GM21423 (cell line): Measurements from ENCODE around the gene RALGPS2.

Experiments
- ATAC-seq: cut with Tn5 transposase; IDR thresholded peaks from one replicate; pipeline ENCODE4 v1.9.1; 2021; ENCODE audit warnings: mild to moderate bottlenecking, moderate library complexity; ENCODE audit not compliant: unreplicated experiment

The RALGPS2 gene

GRCh38 chr1:178960482-178961240 is 235.6 kb downstream of the RALGPS2 start:
- no peak for ATAC-seq

DNA sequence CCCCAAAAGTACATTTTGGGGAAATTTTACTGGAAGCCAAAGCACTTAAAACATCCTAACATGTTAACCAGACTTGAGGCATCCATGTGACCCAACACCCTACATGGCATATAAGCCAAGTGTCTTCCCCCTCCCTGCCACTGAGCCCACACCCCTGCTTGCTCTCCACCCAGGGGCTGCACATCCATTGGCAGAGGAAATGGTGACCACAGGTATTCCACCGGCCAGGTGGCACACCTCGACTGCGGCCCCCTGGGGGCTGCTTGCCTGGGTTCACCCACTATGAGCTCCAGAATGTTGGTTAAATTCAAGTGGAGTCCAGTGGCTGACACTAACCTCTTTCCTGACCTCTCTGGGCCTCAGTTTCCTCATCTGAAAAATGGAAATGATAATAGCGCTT is 236.3 kb downstream of the RALGPS2 start:
- ATAC-seq: no peak

GRCh38 chr1:178961868-178962267 is 236.8 kb downstream of the RALGPS2 start:
- ATAC-seq: no peak

- ATAC-seq: no peak
These were observed 238.0 kb downstream of the RALGPS2 start for GRCh38 chr1:178962853-178963711.

DNA sequence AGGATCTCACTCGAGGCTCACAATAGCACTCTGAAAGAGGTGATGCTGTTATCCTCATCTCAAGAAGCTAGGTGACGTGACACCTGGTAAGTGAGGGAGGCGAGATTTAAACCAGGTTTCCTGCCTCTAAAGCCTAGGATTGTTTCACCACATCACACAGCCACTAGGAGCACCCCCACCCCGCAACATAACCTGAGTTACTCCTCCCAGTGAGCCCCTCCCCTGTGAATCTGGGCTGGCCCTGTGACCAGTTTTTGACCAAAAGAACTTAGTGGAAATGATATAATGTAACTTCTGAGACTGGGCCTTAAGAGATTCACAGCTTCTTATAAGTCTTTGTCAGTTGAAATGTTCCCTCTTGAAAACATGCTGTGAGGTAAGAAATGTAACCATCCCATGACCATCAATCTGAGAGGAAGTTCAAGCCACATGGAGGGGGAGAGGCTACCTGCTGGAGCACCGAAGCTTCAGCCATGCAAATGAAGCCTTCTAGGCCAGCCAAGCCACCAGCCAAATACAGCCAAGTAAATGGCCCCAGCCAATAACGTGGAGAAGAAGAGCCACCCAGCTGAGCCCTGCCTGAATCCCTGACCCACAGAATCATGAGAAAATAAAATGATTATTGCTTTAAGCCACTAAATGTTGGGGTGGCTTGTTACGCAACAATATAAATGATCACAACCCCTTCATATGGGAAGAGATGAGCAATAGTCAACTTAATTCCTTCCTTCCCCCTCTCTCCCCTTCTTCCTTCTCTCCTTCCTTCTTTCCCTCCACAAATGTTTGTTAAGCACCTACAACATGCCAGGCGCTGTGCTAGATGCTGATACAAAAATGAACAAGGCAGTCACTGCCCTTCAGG is 239.7 kb downstream of the RALGPS2 start:
- no peak for ATAC-seq

DNA sequence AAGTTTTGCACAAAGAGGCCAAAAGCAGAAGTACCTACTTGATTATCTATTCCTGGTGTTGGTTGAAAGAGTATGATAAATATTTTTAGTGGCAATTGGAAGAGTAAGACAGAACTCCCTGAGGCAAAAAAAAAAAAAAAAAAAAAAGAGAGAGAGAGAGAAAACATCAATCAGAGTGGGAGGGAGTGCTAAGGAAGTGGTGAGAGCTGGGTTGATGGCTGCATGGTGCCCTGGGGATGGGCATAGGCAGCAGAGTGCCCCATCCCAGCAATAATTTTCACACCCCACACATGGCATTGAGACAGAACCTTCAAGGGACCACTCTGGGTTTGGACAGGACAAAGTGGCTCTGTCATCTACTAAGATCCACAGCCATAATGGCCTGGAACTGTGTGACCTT is 241.3 kb downstream of the RALGPS2 start:
- ATAC-seq: no peak

GRCh38 chr1:178969226-178969987 is 244.4 kb downstream of the RALGPS2 start:
- ATAC-seq: no peak

DNA sequence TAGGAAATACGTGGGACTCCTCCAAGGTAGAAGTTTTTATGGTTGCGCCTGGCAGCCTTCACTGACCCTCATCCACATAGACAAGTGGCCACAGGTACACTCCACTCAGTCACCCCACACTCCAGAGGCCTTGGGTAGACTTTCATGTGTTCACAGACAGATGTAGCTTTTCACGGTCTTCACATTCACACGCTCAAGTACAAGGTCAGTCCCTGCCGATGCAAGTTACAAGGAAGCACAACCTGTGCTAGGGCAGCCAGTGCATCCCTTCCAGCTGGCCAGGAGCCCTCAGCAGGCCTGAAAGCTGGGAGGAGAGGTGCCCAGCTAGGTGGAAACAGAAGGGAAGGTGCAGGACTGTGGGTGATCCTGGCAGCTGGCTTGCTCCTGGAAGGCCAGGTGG is 245.1 kb downstream of the RALGPS2 start:
- no peak for ATAC-seq
